HepG2 (cell line): ENCODE results near the gene SP5. TPM values are rescaled to one million over a fixed set of nuclear protein-coding genes. Genes with fewer than 3 reads are reported as not detected.
A peak's percentile ranks its signal among the peaks of the same experiment; 100 is the strongest.

Experiments used
- ATF7-NPFF ChIP-seq: sonication (generic); formaldehyde crosslinking; IDR thresholded peaks from 2 replicates; pipeline ENCODE4 v1.8.1; 2023; ENCODE audit warnings: mild to moderate bottlenecking, low read depth, missing genetic modification reagents, moderate library complexity
- CHD2 ChIP-seq: IDR thresholded peaks from 2 replicates; pipeline ENCODE4 v1.6.1; 2011; ENCODE audit warnings: low read depth, low read length, improper control_type of control experiment
- FOXJ3 ChIP-seq: sonication (generic); formaldehyde crosslinking; IDR thresholded peaks from 2 replicates; pipeline ENCODE4 v1.4.0; 2020; ENCODE audit warnings: missing genetic modification reagents, mild to moderate bottlenecking, borderline replicate concordance
- GATAD2A ChIP-seq: IDR thresholded peaks from 2 replicates; pipeline ENCODE4 v1.6.1; 2016
- ISL2 ChIP-seq: sonication (generic); formaldehyde crosslinking; IDR thresholded peaks from 2 replicates; pipeline ENCODE4 v1.5.0; 2020; ENCODE audit warnings: missing genetic modification reagents
- PHB2 ChIP-seq: fragments of 450-650 bp; IDR thresholded peaks from 2 replicates; pipeline ENCODE4 v1.6.1; 2018; ENCODE audit not compliant: partially characterized antibody
- SOX13 ChIP-seq, 3 experiments: fragments of 450-650 bp in 1 of 3; sonication (generic) in 1 of 3; formaldehyde crosslinking in 1 of 3; IDR thresholded peaks in 2 of 3; conservative IDR thresholded peaks in 1 of 3; 2 replicates each; pipeline versions ENCODE4 v1.5.0 to v1.6.1; 2016 to 2020; ENCODE audit warnings: antibody characterized with exemption in 1 of 3, mild to moderate bottlenecking in 1 of 3, missing compliant biosample characterization in 1 of 3, missing genetic modification reagents in 1 of 3, moderate library complexity in 1 of 3
- TBX2 ChIP-seq: sonication (generic); formaldehyde crosslinking; IDR thresholded peaks from 2 replicates; pipeline ENCODE4 v1.5.0; 2020; ENCODE audit warnings: missing genetic modification reagents, mild to moderate bottlenecking, borderline replicate concordance
- TBX3 ChIP-seq: fragments of 450-650 bp; IDR thresholded peaks from 2 replicates; pipeline ENCODE4 v1.6.1; 2017; ENCODE audit warnings: antibody characterized with exemption, mild to moderate bottlenecking, inconsistent platforms, borderline replicate concordance
- ZC3H4 ChIP-seq: sonication (generic); formaldehyde crosslinking; IDR thresholded peaks from 2 replicates; pipeline ENCODE4 v1.4.0; 2020; ENCODE audit warnings: missing genetic modification reagents, borderline replicate concordance
- ZNF501 ChIP-seq: sonication (generic); formaldehyde crosslinking; IDR thresholded peaks from 2 replicates; pipeline ENCODE4 v1.5.1; 2020; ENCODE audit warnings: mild to moderate bottlenecking, moderate library complexity, missing genetic modification reagents
- polyA plus RNA-seq, 8 experiments: library from polyadenylated mRNA; depleted of rRNA in 3 of 8; stranded (reverse) in 7 of 8; unstranded in 1 of 8; fragments of >200 nt; fragmentation: Illumina TruSeq in 4 of 8; extraction: Trizol in 4 of 8; gene quantifications; 2 replicates each; pipeline versions ENCODE4 v1.2.1 to v1.2.3, GENCODE V29; 2011 to 2016; ENCODE audit warnings: low read depth in 4 of 8, missing spikeins in 1 of 8, mixed read lengths in 1 of 8; ENCODE audit not compliant: insufficient read depth in 1 of 8
- total RNA-seq, 5 experiments: library from RNA; depleted of rRNA; stranded (reverse); fragments of >200 nt; fragmentation: Illumina TruSeq; extraction: Trizol; gene quantifications; 2 replicates each; pipeline ENCODE4 v1.2.3, GENCODE V29; 2016; ENCODE audit warnings: low read depth in 1 of 5
- TF ChIP-seq, protein P1 (sequence below): sonication (generic); formaldehyde crosslinking; IDR thresholded peaks from 2 replicates; pipeline ENCODE4 v1.5.1; 2020; ENCODE audit warnings: mild to moderate bottlenecking, missing genetic modification reagents, borderline replicate concordance
- TF ChIP-seq, protein P2 (sequence below): sonication (generic); formaldehyde crosslinking; IDR thresholded peaks from 2 replicates; pipeline ENCODE4 v1.4.0; 2020; ENCODE audit warnings: missing genetic modification reagents, mild to moderate bottlenecking, borderline replicate concordance
- TF ChIP-seq, protein P3 (sequence below): IDR thresholded peaks from 2 replicates; pipeline ENCODE4 v1.6.1; 2016; ENCODE audit warnings: control low read depth
- TF ChIP-seq, protein P4 (sequence below): sonication (generic); formaldehyde crosslinking; IDR thresholded peaks from 2 replicates; pipeline ENCODE4 v1.8.0; 2022; ENCODE audit warnings: missing genetic modification reagents, low read depth, mild to moderate bottlenecking, borderline replicate concordance

SP5 gene
- total and polyA plus RNA-seq, 2 of the 13 experiments (the other 11 are each of a cell fraction or from before 2014, with no cell fraction given), result 50.8 to 119 TPM

DNA sequence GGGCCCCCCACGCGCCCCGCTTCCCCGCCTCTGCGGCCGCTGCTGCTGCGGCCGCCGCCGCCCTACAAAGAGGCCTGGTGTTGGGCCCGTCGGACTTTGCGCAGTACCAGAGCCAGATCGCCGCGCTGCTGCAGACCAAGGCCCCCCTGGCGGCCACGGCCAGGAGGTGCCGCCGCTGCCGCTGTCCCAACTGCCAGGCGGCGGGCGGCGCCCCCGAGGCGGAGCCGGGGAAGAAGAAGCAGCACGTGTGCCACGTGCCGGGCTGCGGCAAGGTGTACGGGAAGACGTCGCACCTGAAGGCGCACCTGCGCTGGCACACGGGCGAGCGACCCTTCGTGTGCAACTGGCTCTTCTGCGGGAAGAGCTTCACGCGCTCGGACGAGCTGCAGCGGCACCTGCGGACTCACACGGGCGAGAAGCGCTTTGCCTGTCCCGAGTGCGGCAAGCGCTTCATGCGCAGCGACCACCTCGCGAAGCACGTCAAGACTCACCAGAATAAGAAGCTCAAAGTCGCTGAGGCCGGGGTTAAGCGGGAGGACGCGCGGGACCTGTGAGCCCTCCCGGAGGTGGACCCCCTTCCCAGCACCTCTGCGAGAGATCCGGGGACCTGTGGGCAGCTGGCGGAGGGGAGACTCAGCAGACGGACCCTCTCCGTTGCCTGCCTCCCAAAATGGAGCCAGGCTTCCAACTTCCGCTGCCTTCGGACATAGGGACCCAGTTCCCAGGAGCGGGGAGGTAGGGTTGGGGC is 1.9 kb downstream of the SP5 start (continued):
- TF ChIP-seq TBX3, result peak; percentile 66
- 0 out of 2 replicates have a peak, but pooled peaks have one; percentile 44 for TF ChIP-seq FOXJ3 (CRISPR knock-in tag)
- peak; percentile 92 for TF ChIP-seq ZNF501 (CRISPR knock-in tag)
- TF ChIP-seq ATF7-NPFF (CRISPR knock-in tag), result peak; percentile 76; the same call in 1 of the 2 replicates
- TF ChIP-seq, protein P1, sequence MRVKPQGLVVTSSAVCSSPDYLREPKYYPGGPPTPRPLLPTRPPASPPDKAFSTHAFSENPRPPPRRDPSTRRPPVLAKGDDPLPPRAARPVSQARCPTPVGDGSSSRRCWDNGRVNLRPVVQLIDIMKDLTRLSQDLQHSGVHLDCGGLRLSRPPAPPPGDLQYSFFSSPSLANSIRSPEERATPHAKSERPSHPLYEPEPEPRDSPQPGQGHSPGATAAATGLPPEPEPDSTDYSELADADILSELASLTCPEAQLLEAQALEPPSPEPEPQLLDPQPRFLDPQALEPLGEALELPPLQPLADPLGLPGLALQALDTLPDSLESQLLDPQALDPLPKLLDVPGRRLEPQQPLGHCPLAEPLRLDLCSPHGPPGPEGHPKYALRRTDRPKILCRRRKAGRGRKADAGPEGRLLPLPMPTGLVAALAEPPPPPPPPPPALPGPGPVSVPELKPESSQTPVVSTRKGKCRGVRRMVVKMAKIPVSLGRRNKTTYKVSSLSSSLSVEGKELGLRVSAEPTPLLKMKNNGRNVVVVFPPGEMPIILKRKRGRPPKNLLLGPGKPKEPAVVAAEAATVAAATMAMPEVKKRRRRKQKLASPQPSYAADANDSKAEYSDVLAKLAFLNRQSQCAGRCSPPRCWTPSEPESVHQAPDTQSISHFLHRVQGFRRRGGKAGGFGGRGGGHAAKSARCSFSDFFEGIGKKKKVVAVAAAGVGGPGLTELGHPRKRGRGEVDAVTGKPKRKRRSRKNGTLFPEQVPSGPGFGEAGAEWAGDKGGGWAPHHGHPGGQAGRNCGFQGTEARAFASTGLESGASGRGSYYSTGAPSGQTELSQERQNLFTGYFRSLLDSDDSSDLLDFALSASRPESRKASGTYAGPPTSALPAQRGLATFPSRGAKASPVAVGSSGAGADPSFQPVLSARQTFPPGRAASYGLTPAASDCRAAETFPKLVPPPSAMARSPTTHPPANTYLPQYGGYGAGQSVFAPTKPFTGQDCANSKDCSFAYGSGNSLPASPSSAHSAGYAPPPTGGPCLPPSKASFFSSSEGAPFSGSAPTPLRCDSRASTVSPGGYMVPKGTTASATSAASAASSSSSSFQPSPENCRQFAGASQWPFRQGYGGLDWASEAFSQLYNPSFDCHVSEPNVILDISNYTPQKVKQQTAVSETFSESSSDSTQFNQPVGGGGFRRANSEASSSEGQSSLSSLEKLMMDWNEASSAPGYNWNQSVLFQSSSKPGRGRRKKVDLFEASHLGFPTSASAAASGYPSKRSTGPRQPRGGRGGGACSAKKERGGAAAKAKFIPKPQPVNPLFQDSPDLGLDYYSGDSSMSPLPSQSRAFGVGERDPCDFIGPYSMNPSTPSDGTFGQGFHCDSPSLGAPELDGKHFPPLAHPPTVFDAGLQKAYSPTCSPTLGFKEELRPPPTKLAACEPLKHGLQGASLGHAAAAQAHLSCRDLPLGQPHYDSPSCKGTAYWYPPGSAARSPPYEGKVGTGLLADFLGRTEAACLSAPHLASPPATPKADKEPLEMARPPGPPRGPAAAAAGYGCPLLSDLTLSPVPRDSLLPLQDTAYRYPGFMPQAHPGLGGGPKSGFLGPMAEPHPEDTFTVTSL, result no peak; the same call in none of the 2 replicates
- peak; percentile 86 for TF ChIP-seq ISL2 (CRISPR knock-in tag)
- TF ChIP-seq CHD2, result no peak
- no peak for TF ChIP-seq PHB2
- TF ChIP-seq, protein P2, sequence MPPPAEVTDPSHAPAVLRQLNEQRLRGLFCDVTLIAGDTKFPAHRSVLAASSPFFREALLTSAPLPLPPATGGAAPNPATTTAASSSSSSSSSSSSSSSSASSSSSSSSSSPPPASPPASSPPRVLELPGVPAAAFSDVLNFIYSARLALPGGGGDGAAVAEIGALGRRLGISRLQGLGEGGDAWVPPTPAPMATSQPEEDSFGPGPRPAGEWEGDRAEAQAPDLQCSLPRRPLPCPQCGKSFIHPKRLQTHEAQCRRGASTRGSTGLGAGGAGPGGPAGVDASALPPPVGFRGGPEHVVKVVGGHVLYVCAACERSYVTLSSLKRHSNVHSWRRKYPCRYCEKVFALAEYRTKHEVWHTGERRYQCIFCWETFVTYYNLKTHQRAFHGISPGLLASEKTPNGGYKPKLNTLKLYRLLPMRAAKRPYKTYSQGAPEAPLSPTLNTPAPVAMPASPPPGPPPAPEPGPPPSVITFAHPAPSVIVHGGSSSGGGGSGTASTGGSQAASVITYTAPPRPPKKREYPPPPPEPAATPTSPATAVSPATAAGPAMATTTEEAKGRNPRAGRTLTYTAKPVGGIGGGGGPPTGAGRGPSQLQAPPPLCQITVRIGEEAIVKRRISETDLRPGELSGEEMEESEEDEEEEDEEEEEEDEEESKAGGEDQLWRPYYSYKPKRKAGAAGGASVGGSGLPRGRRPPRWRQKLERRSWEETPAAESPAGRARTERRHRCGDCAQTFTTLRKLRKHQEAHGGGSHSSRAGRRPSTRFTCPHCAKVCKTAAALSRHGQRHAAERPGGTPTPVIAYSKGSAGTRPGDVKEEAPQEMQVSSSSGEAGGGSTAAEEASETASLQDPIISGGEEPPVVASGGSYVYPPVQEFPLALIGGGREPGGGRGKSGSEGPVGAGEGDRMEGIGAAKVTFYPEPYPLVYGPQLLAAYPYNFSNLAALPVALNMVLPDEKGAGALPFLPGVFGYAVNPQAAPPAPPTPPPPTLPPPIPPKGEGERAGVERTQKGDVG (CRISPR knock-in tag), result peak; percentile 74; the same call in 1 of the 2 replicates
- peak; percentile 22; the same call in 1 of the 2 replicates for TF ChIP-seq ZC3H4
- TF ChIP-seq SOX13 (IDR thresholded peaks at IDR 0.05), result no peak
- peak in 1 of 2 experiments; percentile 68; a peak in 2 of 4 replicates for TF ChIP-seq SOX13 (CRISPR knock-in tag; conservative IDR thresholded peaks at IDR 0.05 in 1 of 2, IDR thresholded peaks at IDR 0.05 in 1 of 2)
- TF ChIP-seq, protein P3, sequence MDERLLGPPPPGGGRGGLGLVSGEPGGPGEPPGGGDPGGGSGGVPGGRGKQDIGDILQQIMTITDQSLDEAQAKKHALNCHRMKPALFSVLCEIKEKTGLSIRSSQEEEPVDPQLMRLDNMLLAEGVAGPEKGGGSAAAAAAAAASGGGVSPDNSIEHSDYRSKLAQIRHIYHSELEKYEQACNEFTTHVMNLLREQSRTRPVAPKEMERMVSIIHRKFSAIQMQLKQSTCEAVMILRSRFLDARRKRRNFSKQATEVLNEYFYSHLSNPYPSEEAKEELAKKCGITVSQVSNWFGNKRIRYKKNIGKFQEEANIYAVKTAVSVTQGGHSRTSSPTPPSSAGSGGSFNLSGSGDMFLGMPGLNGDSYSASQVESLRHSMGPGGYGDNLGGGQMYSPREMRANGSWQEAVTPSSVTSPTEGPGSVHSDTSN (CRISPR knock-in tag), result no peak
- peak; percentile 85; the same call in 1 of the 2 replicates for TF ChIP-seq TBX2
- TF ChIP-seq, protein P4, sequence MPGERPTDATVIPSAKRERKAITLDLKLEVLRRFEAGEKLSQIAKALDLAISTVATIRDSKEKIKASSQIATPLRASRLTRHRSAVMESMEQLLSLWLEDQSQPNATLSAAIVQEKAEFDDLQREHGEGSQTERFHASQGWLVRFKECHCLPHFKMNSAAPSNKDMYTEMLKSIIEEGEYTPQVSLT (CRISPR knock-in tag), result no peak
- no peak for TF ChIP-seq GATAD2A (CRISPR knock-in tag)
